GM18858 (cell line): ENCODE measurements around the gene MROH9.
A peak's percentile ranks its signal among the peaks of the same experiment; 100 is the strongest.

Source experiments
- ATAC-seq: cut with Tn5 transposase; IDR thresholded peaks from one replicate; pipeline ENCODE4 v1.9.1; 2021; ENCODE audit not compliant: unreplicated experiment

Gene MROH9

DNA sequence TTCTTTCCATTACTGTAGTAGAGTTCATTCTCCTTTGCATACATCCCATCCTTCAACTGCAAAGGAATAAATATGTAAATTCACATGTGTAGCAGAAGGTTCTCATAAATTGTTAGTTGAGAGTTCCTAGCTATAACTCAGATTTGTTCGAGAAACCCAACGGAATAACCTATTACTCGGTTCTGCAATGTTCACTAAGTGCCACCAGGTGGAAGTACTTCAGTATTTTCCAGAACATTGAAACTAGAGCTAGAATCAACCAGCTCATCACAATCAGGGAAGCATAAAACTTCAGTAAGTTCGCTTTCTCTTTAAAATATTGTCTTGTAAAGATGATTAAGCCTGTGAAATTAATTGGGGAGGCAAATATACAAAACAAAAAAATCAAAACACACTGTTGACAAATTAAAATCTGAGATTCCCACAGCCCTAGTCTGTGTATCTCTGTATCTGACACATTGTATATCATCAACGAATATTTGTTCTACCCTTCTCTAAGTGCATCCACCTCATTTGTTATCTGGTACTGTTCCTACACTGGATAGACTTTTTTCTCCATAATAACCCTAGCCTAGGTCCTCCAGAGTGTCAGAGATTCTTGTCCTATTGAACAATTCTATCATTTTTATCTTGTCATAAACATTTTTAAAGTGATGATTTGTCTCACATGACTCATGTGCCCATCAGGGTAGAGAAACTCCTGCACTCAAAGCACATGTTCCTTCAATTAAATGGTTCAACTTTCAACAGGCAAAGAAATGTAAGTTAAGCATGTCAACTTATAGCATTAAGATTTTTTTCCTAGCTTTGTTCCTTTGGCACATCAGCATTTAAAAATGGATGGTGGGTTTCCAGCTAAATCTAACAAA lies 31.9 kb downstream of the MROH9 start:
- ATAC-seq = peak; percentile 63

DNA sequence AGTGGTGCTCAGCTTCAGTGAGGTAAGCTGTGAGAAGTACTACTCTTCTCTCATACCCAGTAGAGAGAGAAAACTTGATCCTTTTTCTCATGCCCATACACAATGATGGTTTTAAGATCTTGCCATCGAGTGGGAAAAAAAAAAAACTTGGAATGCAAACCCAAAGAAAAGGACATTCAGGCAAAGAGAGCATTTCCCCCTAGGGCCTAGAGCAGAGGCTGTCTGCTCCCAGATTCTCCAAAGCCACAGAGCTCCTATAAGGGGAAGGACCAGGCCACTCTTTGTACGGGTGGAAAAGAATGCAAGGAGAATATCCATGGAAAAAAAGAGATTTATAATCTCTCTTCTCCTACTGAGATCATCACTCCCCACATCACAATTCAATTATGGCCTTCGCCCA lies 34.9 kb downstream of the MROH9 start:
- ATAC-seq = no peak

DNA sequence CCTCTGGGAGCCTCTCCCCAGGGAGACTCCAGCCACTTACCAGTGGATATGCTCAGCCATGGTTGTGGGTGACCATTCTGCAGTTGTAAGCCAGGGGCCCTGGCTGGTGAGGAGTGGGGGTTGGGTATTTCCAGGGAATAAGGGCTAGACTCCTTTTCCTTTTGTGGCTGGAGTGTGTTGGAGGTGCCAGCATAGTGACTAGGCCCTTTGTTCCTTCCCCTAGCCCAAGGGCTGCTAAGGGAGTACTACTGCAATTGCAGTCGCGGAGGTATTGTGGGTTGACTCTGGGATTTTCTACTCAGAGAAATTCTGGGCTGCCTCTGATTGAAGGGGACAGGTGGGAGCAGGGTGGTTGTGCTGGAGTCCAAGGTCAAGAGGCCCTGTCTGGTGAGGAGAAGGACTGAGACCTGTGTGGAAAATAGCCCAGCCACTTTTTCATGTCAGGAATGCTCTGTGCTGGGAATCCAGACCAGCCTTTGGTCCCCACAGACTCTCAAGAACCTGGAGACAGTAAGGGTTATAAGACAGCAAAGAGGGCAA lies 43.1 kb downstream of the MROH9 start:
- no peak for ATAC-seq

- no peak for ATAC-seq
These were observed 50.1 kb downstream of the MROH9 start for GRCh38 chr1:170985406-170985805.

DNA sequence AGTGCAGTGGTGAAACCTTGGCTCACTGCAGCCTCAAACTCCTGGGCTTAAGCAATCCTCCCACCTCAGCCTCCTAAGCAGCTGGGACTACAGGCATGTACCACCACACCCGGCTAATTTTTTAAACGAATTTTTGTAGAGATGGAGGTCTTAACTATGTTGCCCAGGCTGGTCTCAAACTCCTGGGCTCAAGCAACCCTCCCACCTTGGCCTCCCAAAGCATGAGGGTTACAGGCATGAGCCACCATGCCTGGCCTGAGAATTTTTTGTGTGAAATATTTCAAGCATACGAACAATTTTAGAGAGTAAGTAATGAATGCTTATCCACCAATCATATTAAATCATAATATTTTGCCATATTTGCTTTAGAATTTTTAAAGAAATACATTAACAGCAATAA lies 51.6 kb downstream of the MROH9 start:
- ATAC-seq = no peak

DNA sequence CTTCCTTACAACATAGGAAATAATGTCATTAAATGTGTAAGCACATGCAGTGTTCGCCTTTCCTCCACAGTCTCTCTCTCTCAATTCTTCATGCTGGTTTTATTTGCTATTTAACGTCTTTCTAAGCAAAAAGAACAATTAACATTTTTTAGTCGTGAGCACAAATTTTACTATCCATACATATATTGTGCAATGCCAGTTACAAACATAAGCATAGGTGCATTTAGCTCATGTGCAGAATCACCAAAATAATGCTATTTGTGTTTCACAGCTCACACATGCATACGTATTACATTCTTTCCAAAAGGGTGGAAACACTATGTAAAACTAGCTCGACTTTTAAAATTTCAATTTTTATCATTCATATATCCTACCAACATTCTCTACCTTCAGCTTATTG lies 52.1 kb downstream of the MROH9 start:
- no peak for ATAC-seq

- ATAC-seq = no peak
These were observed 57.8 kb downstream of the MROH9 start for GRCh38 chr1:170993151-170993550.

- no peak for ATAC-seq
These were observed 58.4 kb downstream of the MROH9 start for GRCh38 chr1:170993717-170994116.

- no peak for ATAC-seq
These were observed 79.5 kb downstream of the MROH9 start for GRCh38 chr1:171014880-171015279.

GRCh38 chr1:171017426-171017825 lies 82.1 kb downstream of the MROH9 start:
- ATAC-seq = no peak

GRCh38 chr1:171019971-171020370 lies 84.6 kb downstream of the MROH9 start:
- no peak for ATAC-seq

- ATAC-seq = no peak
These were observed 97.7 kb downstream of the MROH9 start for GRCh38 chr1:171032822-171033702.

DNA sequence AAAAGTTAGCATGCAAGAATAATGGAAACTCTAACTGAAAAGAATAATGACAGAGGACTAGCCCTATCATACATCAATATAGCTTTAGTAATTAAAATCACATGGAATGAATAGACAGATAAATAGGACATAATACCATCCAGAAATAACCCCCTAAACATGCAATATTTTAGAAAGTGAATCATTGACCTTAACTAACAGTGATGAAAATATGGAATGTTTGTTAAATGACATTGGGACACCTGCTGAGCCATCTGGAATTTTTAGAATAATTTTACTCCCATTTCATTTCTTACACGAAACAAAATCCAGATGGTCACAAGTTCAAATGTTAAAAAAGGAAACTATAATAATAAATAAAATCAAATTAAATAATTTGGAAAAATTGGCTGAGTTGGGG lies 102.3 kb downstream of the MROH9 start:
- no peak for ATAC-seq

GRCh38 chr1:171038284-171038683 lies 103.0 kb downstream of the MROH9 start:
- ATAC-seq = no peak

- ATAC-seq = no peak
These were observed 112.7 kb downstream of the MROH9 start for GRCh38 chr1:171048014-171048413.

DNA sequence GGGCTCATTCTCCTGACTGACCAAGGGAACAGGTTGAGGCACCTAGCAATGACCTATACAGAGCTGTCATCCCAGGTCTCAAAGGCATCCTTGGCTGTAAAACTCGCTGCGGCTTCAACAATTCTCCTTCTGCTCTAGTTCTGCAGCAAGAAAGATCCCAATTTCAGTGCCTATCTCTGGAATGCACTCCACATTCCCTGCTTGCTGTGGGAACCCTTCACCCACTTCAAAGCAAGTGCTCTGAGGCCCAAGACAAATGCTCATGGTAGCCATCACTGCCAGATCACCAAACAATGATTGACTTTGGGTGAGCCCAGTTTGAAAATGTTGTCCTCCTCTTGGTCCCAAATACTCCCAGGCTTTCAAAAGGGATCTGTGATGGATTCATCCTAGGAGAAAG lies 117.6 kb downstream of the MROH9 start:
- ATAC-seq = no peak

DNA sequence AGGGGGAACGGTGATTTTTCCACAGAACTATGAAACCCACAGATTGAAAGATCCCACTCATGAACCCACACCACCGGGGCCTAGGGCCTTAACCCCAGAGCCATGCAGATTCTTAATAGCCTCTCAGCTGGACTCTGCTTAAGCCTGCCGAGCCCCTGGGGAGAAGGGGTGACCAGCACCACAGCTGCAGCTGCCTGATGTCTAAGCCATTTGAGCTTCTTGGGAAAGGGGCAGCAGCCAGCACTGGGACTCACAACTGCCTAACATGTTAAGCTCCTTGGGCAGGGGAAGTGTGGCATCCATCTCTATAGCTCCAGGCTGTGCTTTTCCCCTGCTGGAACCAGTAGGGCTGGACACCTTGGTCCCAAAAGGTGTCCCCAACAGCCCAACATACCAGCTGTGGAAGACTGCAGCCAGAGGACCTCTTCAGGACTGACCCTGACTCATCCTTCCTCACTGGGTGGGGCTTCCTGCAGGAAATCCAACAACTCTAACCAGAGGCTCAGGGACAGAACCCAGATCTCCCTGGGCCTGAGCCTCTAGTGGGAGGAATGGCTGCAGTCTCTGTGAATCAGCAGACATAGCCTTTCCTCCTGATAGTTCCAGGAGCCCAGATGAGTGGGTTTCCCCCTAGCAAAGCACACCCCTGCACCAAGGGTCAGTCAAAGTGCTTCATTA lies 120.8 kb downstream of the MROH9 start:
- ATAC-seq = no peak

GRCh38 chr1:171061425-171062143 lies 126.2 kb downstream of the MROH9 start:
- no peak for ATAC-seq

DNA sequence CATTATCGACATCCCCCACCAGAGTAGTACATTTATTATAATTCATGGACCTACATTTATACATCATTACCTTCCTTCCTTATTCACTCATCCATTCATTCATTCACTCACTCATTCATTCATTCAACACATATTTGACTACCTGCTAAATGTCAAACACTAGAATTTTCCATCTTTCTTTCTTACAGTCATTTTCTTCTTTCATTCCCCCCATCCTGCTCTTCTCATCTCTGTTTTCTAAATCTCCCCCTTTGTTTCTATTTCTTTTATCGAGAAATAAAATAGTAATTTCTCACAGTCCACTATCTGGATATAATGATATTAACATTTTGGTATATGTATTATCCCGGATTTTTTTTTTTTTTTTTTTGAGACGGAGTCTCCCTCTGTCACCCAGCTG lies 127.6 kb downstream of the MROH9 start:
- ATAC-seq = no peak

- no peak for ATAC-seq
These were observed 139.7 kb downstream of the MROH9 start for GRCh38 chr1:171075041-171075440.
